Measurements from ENCODE around the gene CARHSP1.

DNA sequence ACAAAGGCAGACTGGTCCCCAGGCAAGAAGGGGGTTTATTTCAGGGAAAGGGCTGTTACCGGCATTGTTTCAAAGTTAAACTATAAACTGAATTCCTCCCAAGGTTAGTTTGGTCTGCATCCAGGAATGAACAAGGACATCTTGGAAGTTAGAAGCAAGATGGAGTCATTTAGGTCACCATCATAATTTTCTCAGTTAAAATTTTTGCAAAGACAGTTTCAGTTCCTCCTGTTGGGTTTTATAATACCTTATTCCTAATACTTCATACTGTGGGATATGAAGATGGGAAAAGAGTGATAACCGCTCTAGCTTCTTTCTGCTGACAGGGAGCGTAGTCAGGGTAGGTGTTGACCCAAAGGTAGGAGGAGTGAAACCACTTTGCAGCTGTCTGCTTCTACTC lies 46.4 kb downstream of the CARHSP1 start:
- TF ChIP-seq TAF1 (IDR thresholded peaks at IDR 0.05; ENCODE audit: borderline replicate concordance, low read depth, low read length) (no peak), POLR2A (IDR thresholded peaks at IDR 0.05; ENCODE audit: low read depth, low read length) (no peak), POLR2AphosphoS5 (IDR thresholded peaks at IDR 0.05; ENCODE audit: low read depth, low read length) (no peak)

All from GM12892 (cell line).